Skin of body (tissue), 2 donors: ENCODE measurements around the gene BMAL2. TPM values are rescaled to one million over a fixed set of nuclear protein-coding genes. Genes with fewer than 3 reads are reported as not detected.

Experiments
- DNase-seq: peaks from one replicate; lab custom pipeline; 2025; lab: John Stamatoyannopoulos, UW
- total RNA-seq: library from RNA; depleted of rRNA; stranded (reverse); fragments of >200 nt; gene quantifications from one replicate; pipeline ENCODE4 v1.2.3, GENCODE V29; 2014

The BMAL2 gene
- 3.7 TPM for total RNA-seq

- no peak for DNase-seq
Measured at GRCh38 chr12:27332714-27333402, at the start of gene BMAL2. TSS of gene BMAL2 (plus strand) at chr12:27332836. CDS start at chr12:27333073, 237 bp downstream.

- DNase-seq = no peak
Measured at GRCh38 chr12:27284021-27284420, 48.6 kb upstream of the BMAL2 start.

- DNase-seq = no peak
Measured at GRCh38 chr12:27284751-27285150, 47.9 kb upstream of the BMAL2 start.

- no peak for DNase-seq
Measured at GRCh38 chr12:27285403-27285802, 47.2 kb upstream of the BMAL2 start.

- DNase-seq = no peak
Measured at GRCh38 chr12:27289414-27289813, 43.2 kb upstream of the BMAL2 start.

- DNase-seq = no peak
Measured at GRCh38 chr12:27290501-27291168, 42.0 kb upstream of the BMAL2 start.

GRCh38 chr12:27291862-27292261 lies 40.8 kb upstream of the BMAL2 start:
- DNase-seq = no peak

- no peak for DNase-seq
Measured at GRCh38 chr12:27292718-27293117, 39.9 kb upstream of the BMAL2 start.

GRCh38 chr12:27293463-27293862 lies 39.2 kb upstream of the BMAL2 start:
- DNase-seq = no peak

GRCh38 chr12:27296674-27297073 lies 36.0 kb upstream of the BMAL2 start:
- DNase-seq = no peak

GRCh38 chr12:27297566-27297965 lies 35.1 kb upstream of the BMAL2 start:
- DNase-seq = no peak

- no peak for DNase-seq
Measured at GRCh38 chr12:27299102-27299501, 33.5 kb upstream of the BMAL2 start.

- no peak for DNase-seq
Measured at GRCh38 chr12:27300226-27300625, 32.4 kb upstream of the BMAL2 start.

- no peak for DNase-seq
Measured at GRCh38 chr12:27303139-27304111, 29.2 kb upstream of the BMAL2 start.

GRCh38 chr12:27304856-27305255 lies 27.8 kb upstream of the BMAL2 start:
- no peak for DNase-seq

GRCh38 chr12:27305673-27306456 lies 26.8 kb upstream of the BMAL2 start:
- no peak for DNase-seq

- DNase-seq = no peak
Measured at GRCh38 chr12:27309293-27309994, 23.2 kb upstream of the BMAL2 start.

- DNase-seq = no peak
Measured at GRCh38 chr12:27309995-27310315, 22.7 kb upstream of the BMAL2 start.

- no peak for DNase-seq
Measured at GRCh38 chr12:27316947-27317346, 15.7 kb upstream of the BMAL2 start.

GRCh38 chr12:27319409-27319808 lies 13.2 kb upstream of the BMAL2 start:
- no peak for DNase-seq

GRCh38 chr12:27319848-27320247 lies 12.8 kb upstream of the BMAL2 start:
- no peak for DNase-seq
